MM.1S (cell line): ENCODE results near the gene LRRC45.
"Not testable (repeated sequence)": the region's sequence is repeated elsewhere in the genome, so short reads cannot be mapped to it uniquely, and the experiment has no call there.

ENCODE experiments used
- EZH2 ChIP-seq: fragments of 300-600 bp; sonication (generic); optimal IDR thresholded peaks from 2 replicates; pipeline ENCODE3; 2017; ENCODE audit warnings: low read depth, mild to moderate bottlenecking, antibody characterized with exemption, low read length, mixed read lengths
- EZH2phosphoT487 ChIP-seq: fragments of 300-600 bp; sonication (generic); IDR thresholded peaks from 2 replicates; pipeline ENCODE4 v1.6.1; 2018; ENCODE audit warnings: antibody characterized with exemption, low read length
- TF ChIP-seq, protein P1 (sequence below): fragments of 300-600 bp; sonication (generic); IDR thresholded peaks from 2 replicates; pipeline ENCODE4 v1.5.1; 2016; ENCODE audit warnings: antibody characterized with exemption, low read length, mixed read lengths

DNA sequence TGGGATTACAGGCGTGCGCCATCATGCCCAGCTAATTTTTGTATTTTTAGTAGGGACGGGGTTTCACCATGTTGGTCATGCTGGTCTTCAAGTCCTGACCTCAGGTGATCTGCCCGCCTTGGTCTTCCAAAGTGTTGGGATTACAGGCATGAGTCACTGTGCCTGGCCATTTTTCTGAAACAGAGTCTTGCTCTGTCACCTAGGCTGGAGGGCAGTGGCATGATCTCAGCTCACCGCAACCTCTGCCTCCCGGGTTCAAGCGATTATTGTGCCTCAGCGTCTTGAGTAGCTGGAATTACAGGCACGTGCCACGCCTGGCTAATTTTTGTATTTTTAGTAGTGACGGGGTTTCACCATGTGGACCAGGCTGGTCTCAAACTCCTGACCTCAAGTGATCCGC, 41.6 kb upstream of the LRRC45 start:
- TF ChIP-seq, protein P1, sequence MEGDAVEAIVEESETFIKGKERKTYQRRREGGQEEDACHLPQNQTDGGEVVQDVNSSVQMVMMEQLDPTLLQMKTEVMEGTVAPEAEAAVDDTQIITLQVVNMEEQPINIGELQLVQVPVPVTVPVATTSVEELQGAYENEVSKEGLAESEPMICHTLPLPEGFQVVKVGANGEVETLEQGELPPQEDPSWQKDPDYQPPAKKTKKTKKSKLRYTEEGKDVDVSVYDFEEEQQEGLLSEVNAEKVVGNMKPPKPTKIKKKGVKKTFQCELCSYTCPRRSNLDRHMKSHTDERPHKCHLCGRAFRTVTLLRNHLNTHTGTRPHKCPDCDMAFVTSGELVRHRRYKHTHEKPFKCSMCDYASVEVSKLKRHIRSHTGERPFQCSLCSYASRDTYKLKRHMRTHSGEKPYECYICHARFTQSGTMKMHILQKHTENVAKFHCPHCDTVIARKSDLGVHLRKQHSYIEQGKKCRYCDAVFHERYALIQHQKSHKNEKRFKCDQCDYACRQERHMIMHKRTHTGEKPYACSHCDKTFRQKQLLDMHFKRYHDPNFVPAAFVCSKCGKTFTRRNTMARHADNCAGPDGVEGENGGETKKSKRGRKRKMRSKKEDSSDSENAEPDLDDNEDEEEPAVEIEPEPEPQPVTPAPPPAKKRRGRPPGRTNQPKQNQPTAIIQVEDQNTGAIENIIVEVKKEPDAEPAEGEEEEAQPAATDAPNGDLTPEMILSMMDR = not testable (repeated sequence)
- not testable (repeated sequence) for TF ChIP-seq EZH2, EZH2phosphoT487
